Thymus (tissue), 11 donors: ENCODE results near the gene BAIAP3. TPM values are rescaled to one million over a fixed set of nuclear protein-coding genes. Genes with fewer than 3 reads are reported as not detected.

ENCODE experiments used
- DNase-seq, 9 donors: peaks; one replicate each; pipeline ENCODE4 v3.0.0-alpha.2; 2013; ENCODE audit warnings: low spot score in 9 of 9, low read depth in 6 of 9, missing footprints in 1 of 9
- H3K27ac ChIP-seq, 2 donors: one replicate each; pipeline ENCODE4 v1.5.1; 2013; ENCODE audit warnings: control low read depth in 1 of 2, low read depth in 1 of 2, low read length in 1 of 2, mild to moderate bottlenecking in 1 of 2, moderate library complexity in 1 of 2
- H3K27me3 ChIP-seq, 2 donors: one replicate each; pipeline ENCODE4 v1.5.1; 2013; ENCODE audit warnings: low read length in 1 of 2; ENCODE audit not compliant: control insufficient read depth in 2 of 2, insufficient read depth in 1 of 2
- H3K36me3 ChIP-seq, 2 donors: one replicate each; pipeline ENCODE4 v1.5.1; 2013; ENCODE audit warnings: low read length in 1 of 2, mild to moderate bottlenecking in 1 of 2, moderate library complexity in 1 of 2; ENCODE audit not compliant: control insufficient read depth in 2 of 2, insufficient read depth in 2 of 2
- H3K4me1 ChIP-seq, 2 donors: one replicate each; pipeline ENCODE4 v1.5.1; 2013; ENCODE audit warnings: low read length in 2 of 2; ENCODE audit not compliant: control insufficient read depth in 2 of 2, insufficient read depth in 2 of 2
- H3K4me3 ChIP-seq, 2 donors: one replicate each; pipeline ENCODE4 v1.5.1; 2013; ENCODE audit warnings: low read length in 2 of 2, control low read depth in 1 of 2, mild to moderate bottlenecking in 1 of 2
- H3K9me3 ChIP-seq, 2 donors: one replicate each; pipeline ENCODE4 v1.5.1; 2013; ENCODE audit warnings: low read length in 1 of 2, mild to moderate bottlenecking in 1 of 2; ENCODE audit not compliant: control insufficient read depth in 2 of 2, insufficient read depth in 1 of 2
- WGBS: extraction: QIAGEN DNeasy Blood & Tissue Kit; methylation state at CpG from one replicate; pipeline ENCODE4 v1.1.7; 2013; 5-methylcytosine and 5-hydroxymethylcytosine counted together
- polyA plus RNA-seq: library from polyadenylated mRNA; stranded (reverse); fragments of 200-250 nt; gene quantifications from one replicate; pipeline ENCODE4 v1.2.3, GENCODE V29; 2013
- total RNA-seq: library from RNA; stranded (reverse); fragments of 120-200 nt; gene quantifications from one replicate; pipeline ENCODE4 v1.2.4, GENCODE V29; 2013
- donor health status: healthy.

Gene BAIAP3
- total and polyA plus RNA-seq, 2 donors = 0.52 to 5.4 TPM

DNA sequence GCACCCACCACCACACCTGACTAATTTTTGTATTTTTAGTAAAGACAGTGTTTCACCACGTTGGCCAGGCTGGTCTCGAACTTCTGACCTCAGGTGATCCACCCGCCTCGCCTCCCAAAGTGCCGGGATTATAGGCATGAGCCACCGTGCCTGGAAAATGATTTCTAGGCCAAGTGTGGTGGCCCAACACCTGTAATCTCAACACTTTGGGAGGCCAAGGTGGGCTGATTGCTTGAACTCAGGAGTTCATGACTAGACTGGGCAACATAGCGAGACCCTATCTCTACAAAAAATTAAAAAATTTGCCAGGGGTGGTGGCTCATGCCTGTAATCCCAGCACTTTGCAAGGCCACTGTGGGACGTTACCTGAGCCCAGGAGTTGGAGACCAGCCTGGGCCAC is 11.0 kb upstream of the BAIAP3 start:
- 98% methylated on average over 8 of the region's 8 CpGs for WGBS
- Histone ChIP-seq H3K4me1 (no peaks in the 10 kb centered on the region), H3K27me3 (no peaks in the 10 kb centered on the region), H3K4me3 (no peak overlapping the region), H3K9me3 (no peaks in the 10 kb centered on the region), H3K27ac (no peak overlapping the region), H3K36me3 (peaks cover 81% of the 10 kb centered on the region in 2 donors)
- DNase-seq = no peak

- 97% methylated on average over 35 of the region's 35 CpGs for WGBS
- H3K9me3 ChIP-seq = no peaks in the 10 kb centered on the region
- DNase-seq = no peak
- H3K27me3 ChIP-seq = no peaks in the 10 kb centered on the region
- H3K36me3 ChIP-seq = peaks cover 69 to 72% of the 10 kb centered on the region in 2 donors
- H3K27ac ChIP-seq = no peak overlapping the region
- no peak overlapping the region for H3K4me3 ChIP-seq
- H3K4me1 ChIP-seq = no peaks in the 10 kb centered on the region
Measured at GRCh38 chr16:1323296-1324239, 9.9 kb upstream of the BAIAP3 start.

DNA sequence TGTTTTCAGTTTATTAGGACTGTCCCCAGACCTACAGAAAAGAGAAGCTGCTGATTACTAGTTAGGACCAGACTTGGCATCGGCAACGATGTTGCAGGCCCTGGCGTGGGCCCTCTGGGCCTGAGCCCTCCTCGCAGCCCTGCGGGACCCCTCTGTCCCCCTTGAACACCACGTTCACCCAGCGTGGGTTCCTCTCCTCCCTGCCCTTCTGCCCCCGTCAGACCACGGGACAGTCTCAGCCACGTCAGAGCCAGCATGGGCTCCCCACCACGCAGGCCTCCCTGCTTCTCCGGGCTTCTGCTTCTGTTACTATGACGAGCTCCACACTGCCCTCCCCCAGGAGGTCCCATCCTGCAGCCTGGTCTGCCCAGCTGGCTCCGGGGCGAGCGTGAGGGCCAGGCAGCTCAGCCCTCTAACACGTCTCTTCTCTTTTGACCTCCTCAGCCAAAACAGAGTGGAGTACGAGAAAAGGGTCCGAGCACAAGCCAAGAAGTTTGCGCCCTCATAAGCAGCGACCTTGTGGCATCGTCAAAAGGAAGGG is 9.1 kb upstream of the BAIAP3 start:
- H3K27ac ChIP-seq = no peak overlapping the region
- no peaks in the 10 kb centered on the region for H3K4me1 ChIP-seq
- no peak overlapping the region for H3K4me3 ChIP-seq
- no peaks in the 10 kb centered on the region for H3K27me3 ChIP-seq
- H3K36me3 ChIP-seq = peaks cover 61 to 64% of the 10 kb centered on the region in 2 donors
- WGBS = 93% methylated on average over 22 of the region's 22 CpGs
- no peak for DNase-seq
- no peaks in the 10 kb centered on the region for H3K9me3 ChIP-seq

DNA sequence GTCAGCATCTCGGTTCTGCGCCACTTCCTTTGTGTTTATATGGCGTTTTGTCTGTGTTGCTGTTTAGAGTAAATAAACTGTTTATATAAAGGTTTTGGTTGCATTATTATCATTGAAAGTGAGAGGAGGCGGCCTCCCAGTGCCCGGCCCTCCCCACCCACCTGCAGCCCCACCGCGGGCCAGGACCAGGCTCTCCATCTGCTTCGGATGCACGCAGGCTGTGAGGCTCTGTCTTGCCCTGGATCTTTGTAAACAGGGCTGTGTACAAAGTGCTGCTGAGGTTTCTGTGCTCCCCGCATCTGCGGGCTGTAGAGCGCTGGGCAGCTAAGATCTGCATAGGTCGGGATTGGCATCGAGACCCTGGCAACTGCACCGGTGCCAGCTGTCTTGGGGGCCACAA is 8.2 kb upstream of the BAIAP3 start:
- Histone ChIP-seq H3K36me3 (peaks cover 52 to 55% of the 10 kb centered on the region in 2 donors), H3K4me1 (no peaks in the 10 kb centered on the region), H3K27me3 (peaks cover 0 to 6% of the 10 kb centered on the region in 2 donors), H3K9me3 (peaks cover under 1 to 5% of the 10 kb centered on the region in 2 donors), H3K27ac (no peak overlapping the region), H3K4me3 (no peak overlapping the region)
- no peak for DNase-seq
- 96% methylated on average over 15 of the region's 15 CpGs for WGBS

- Histone ChIP-seq H3K4me3 (no peak overlapping the region), H3K4me1 (no peaks in the 10 kb centered on the region), H3K36me3 (peaks cover 46 to 49% of the 10 kb centered on the region in 2 donors), H3K27me3 (peaks cover 2 to 11% of the 10 kb centered on the region in 2 donors), H3K9me3 (peaks cover 4 to 9% of the 10 kb centered on the region in 2 donors), H3K27ac (no peak overlapping the region)
- 92% methylated on average over 20 of the region's 20 CpGs for WGBS
- DNase-seq = no peak
Measured at GRCh38 chr16:1325673-1326371, 7.6 kb upstream of the BAIAP3 start.

GRCh38 chr16:1326391-1326790 is 7.1 kb upstream of the BAIAP3 start:
- no peak for DNase-seq
- peaks cover 0 to 2% of the 10 kb centered on the region in 2 donors for H3K4me1 ChIP-seq
- H3K9me3 ChIP-seq = peaks cover 4 to 14% of the 10 kb centered on the region in 2 donors
- H3K27me3 ChIP-seq = peaks cover 8 to 17% of the 10 kb centered on the region in 2 donors
- H3K4me3 ChIP-seq = no peak overlapping the region
- H3K36me3 ChIP-seq = peaks cover 41 to 44% of the 10 kb centered on the region in 2 donors
- no peak overlapping the region for H3K27ac ChIP-seq
- 91% methylated on average over 17 of the region's 17 CpGs for WGBS

- H3K4me3 ChIP-seq = no peak overlapping the region
- peaks cover 34 to 37% of the 10 kb centered on the region in 2 donors for H3K36me3 ChIP-seq
- 91% methylated on average over 17 of the region's 17 CpGs for WGBS
- H3K27ac ChIP-seq = no peak overlapping the region
- peaks cover 3 to 9% of the 10 kb centered on the region in 2 donors for H3K4me1 ChIP-seq
- H3K27me3 ChIP-seq = peaks cover 15 to 24% of the 10 kb centered on the region in 2 donors
- DNase-seq = no peak
- peaks cover 4 to 20% of the 10 kb centered on the region in 2 donors for H3K9me3 ChIP-seq
Measured at GRCh38 chr16:1326946-1327618, 6.4 kb upstream of the BAIAP3 start.

DNA sequence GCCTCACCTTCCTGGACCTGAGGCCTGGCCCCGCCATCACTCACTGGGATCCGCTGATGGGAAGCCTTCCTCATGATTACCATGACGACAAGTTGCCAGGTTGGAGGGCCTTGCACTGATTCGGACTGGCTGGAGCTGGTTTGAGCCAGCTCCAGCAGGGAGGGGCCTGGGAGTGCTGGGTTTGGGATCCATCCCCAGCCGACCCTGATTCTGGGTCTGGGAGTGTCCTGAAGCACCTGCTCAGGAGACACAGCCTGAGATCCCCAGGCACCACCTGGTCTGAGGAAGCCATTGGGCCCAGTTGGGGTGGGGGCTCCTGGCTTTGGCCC is 5.9 kb upstream of the BAIAP3 start:
- Histone ChIP-seq H3K9me3 (peaks cover 4 to 24% of the 10 kb centered on the region in 2 donors), H3K4me3 (no peak overlapping the region), H3K4me1 (peaks cover 3 to 12% of the 10 kb centered on the region in 2 donors), H3K27ac (no peak overlapping the region), H3K36me3 (peaks cover 31 to 36% of the 10 kb centered on the region in 2 donors), H3K27me3 (peaks cover 20 to 29% of the 10 kb centered on the region in 2 donors)
- no peak for DNase-seq
- 90% methylated on average over 5 of the region's 5 CpGs for WGBS
